Measurements from ENCODE around the gene RBM18. TPM values are rescaled to one million over a fixed set of nuclear protein-coding genes. Genes with fewer than 3 reads are reported as not detected.

The RBM18 gene
- total RNA-seq, 1 experiment from 2014 or later, result 19.2 TPM

DNA sequence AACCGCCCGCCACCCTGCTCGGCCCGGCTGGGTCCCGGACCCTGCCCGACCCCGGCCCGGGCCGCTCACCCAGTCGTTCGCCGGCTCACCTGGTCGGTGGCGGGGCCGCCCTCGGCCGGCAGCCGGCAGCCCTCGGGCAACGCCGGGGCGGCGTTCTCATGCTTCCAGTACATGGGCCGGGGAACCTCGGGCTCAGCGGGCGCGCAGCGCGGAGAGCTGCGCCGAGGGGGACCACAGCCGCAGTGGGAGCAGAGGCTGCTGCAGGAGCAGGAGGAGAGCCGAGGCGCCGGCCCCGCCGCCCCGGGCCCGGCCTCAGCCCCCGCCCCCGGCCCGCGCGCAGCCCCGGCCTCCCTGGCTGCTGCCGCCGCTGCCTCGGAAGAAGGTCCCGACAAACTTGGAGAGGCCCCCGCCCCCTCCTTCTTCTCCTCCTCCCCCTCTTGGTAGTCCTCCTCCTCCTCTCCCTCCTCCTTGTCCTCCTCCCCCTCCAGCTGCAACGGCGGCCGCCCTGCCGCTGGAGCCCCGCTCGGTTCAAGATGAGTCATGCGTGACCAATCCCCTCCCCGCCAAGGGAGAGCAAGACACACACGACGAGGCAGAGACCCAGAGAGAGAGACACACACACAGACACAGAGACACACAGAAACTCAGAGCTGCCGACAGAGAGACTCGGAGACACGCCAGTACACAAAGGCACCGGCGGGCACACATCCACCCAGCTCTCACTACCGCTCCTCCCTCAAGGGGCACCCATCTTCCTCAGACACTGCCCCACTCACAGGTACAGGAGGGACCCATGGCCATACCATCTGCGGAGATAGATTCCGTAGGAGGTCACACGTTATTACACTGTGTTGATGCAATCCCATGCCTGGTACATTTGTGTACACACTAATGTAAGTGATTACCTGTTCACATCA is 35.8 kb downstream of the RBM18 start, which contains the start of gene LHX6:
Gene LHX6 (minus strand): TSS at position 390 of the 917 bp plus-strand sequence. CDS start 217 bp downstream, at position 173.
- H3K36me3 ChIP-seq (ENCODE audit: control insufficient read depth, insufficient read depth, low read length), result no peaks in the 10 kb centered on the region
- in situ Hi-C loops (cut with HindIII; ENCODE audit: low pct_unique_long_range_greater_than_20kb, low sequenced_read_pairs) (no loop called here), intact Hi-C loops (cut with micrococcal nuclease; ENCODE audit: unreplicated experiment) (no loop called here)
- peak within 1 kb of the TSS; percentile 28 to 45 for H3K4me3 ChIP-seq (ENCODE audit: low read depth in 2 of 2, low read length in 2 of 2)
- DNase-seq (ENCODE audit: low read depth, low spot score) (no peak), ATAC-seq (peak; percentile 75)
- BruUV-seq (replicated peaks), result no TSS peak
- POLR2A ChIA-PET, result no interaction called here
- CTCF ChIA-PET, result interaction anchor here (0.5 kb wide), 1 partner anchor 41 kb away, joined by 3 read pairs; no protein-coding TSS in a partner anchor
- H3K27ac ChIP-seq (ENCODE audit: low read length), result no peak within 1 kb of the TSS
- no peaks in the 10 kb centered on the region for H3K9me3 ChIP-seq (ENCODE audit: control insufficient read depth, insufficient read depth, low read depth, low read length)
- peaks cover 7% of the 10 kb centered on the region; the same call in 1 of the 2 replicates for H3K27me3 ChIP-seq (ENCODE audit: control insufficient read depth, insufficient read depth, low read length)
- no peaks in the 10 kb centered on the region for H3K4me1 ChIP-seq (ENCODE audit: control insufficient read depth, insufficient read depth, low read length)
- TF ChIP-seq SIN3A (IDR thresholded peaks at IDR 0.05; ENCODE audit: borderline replicate concordance, insufficient read depth, low read depth, low read length), result no peak
- no peak for TF ChIP-seq REST (IDR thresholded peaks at IDR 0.05; ENCODE audit: insufficient read depth in 1 of 2, low read depth in 2 of 2, low read length in 1 of 2)
- no peak for TF ChIP-seq POLR2AphosphoS5 (IDR thresholded peaks at IDR 0.05; ENCODE audit: low read depth, low read length)
- TF ChIP-seq CTCF (IDR thresholded peaks at IDR 0.05), result no peak
- TF ChIP-seq TCF7L2 (IDR thresholded peaks at IDR 0.05; ENCODE audit: low read depth, low read length), result no peak

GRCh38 chr9:122228191-122228567 is 36.5 kb downstream of the RBM18 start:
- TF ChIP-seq POLR2AphosphoS5 (IDR thresholded peaks at IDR 0.05; ENCODE audit: low read depth, low read length), result no peak
- in situ Hi-C loops (cut with HindIII; ENCODE audit: low pct_unique_long_range_greater_than_20kb, low sequenced_read_pairs) (no loop called here), intact Hi-C loops (cut with micrococcal nuclease; ENCODE audit: unreplicated experiment) (no loop called here)
- BruUV-seq (replicated peaks), result no TSS peak
- H3K4me1 ChIP-seq (ENCODE audit: control insufficient read depth, insufficient read depth, low read length), result no peaks in the 10 kb centered on the region
- CTCF ChIA-PET, result interaction anchor here (0.5 kb wide), 1 partner anchor 42 kb away, joined by 3 read pairs; no protein-coding TSS in a partner anchor
- POLR2A ChIA-PET, result no interaction called here
- peaks cover 7% of the 10 kb centered on the region; the same call in 1 of the 2 replicates for H3K27me3 ChIP-seq (ENCODE audit: control insufficient read depth, insufficient read depth, low read length)
- H3K9me3 ChIP-seq (ENCODE audit: control insufficient read depth, insufficient read depth, low read depth, low read length), result no peaks in the 10 kb centered on the region
- no peak overlapping the region for H3K27ac ChIP-seq (ENCODE audit: low read length)
- peak overlapping the region; percentile 28 to 45 for H3K4me3 ChIP-seq (ENCODE audit: low read depth in 2 of 2, low read length in 2 of 2)
- no peak for ATAC-seq
- DNase-seq (ENCODE audit: low read depth, low spot score), result no peak
- H3K36me3 ChIP-seq (ENCODE audit: control insufficient read depth, insufficient read depth, low read length), result no peaks in the 10 kb centered on the region

- intact Hi-C loops (cut with micrococcal nuclease; ENCODE audit: unreplicated experiment) (no loop called here), in situ Hi-C loops (cut with HindIII; ENCODE audit: low pct_unique_long_range_greater_than_20kb, low sequenced_read_pairs) (no loop called here)
- Histone ChIP-seq H3K36me3 (ENCODE audit: control insufficient read depth, insufficient read depth, low read length) (no peaks in the 10 kb centered on the region), H3K4me3 (ENCODE audit: low read depth in 2 of 2, low read length in 2 of 2) (no peak overlapping the region), H3K9me3 (ENCODE audit: control insufficient read depth, insufficient read depth, low read depth, low read length) (no peaks in the 10 kb centered on the region), H3K4me1 (ENCODE audit: control insufficient read depth, insufficient read depth, low read length) (no peaks in the 10 kb centered on the region), H3K27ac (ENCODE audit: low read length) (no peak overlapping the region), H3K27me3 (ENCODE audit: control insufficient read depth, insufficient read depth, low read length) (peaks cover 7% of the 10 kb centered on the region; the same call in 1 of the 2 replicates)
- no TSS peak for BruUV-seq (replicated peaks)
- no peak for ATAC-seq
- POLR2A ChIA-PET, result no interaction called here
- TF ChIP-seq POLR2AphosphoS5 (IDR thresholded peaks at IDR 0.05; ENCODE audit: low read depth, low read length) (no peak), TCF7L2 (IDR thresholded peaks at IDR 0.05; ENCODE audit: low read depth, low read length) (no peak), REST (IDR thresholded peaks at IDR 0.05; ENCODE audit: insufficient read depth in 1 of 2, low read depth in 2 of 2, low read length in 1 of 2) (no peak), SIN3A (IDR thresholded peaks at IDR 0.05; ENCODE audit: borderline replicate concordance, insufficient read depth, low read depth, low read length) (no peak), CTCF (IDR thresholded peaks at IDR 0.05) (no peak)
- CTCF ChIA-PET, result no interaction called here
- no peak for DNase-seq (ENCODE audit: low read depth, low spot score)
Observed at GRCh38 chr9:122227575-122227900, 37.1 kb downstream of the RBM18 start.

All from Panc1 (cell line).